Heart left ventricle (tissue), 13 donors: ENCODE results near the gene GTF3C1.

Source experiments
- CTCF ChIP-seq, 12 donors: fragments of 200-600 bp; sonication (generic) in 4 of 12; IDR thresholded peaks; one replicate each; pipeline versions ENCODE4 v1.5.0 to v1.8.0; 2018 to 2022; ENCODE audit warnings: antibody characterized with exemption in 12 of 12, mild to moderate bottlenecking in 5 of 12
- POLR2A ChIP-seq, 2 donors: fragments of 450-650 bp; IDR thresholded peaks; one replicate each; pipeline ENCODE4 v1.6.1; 2017; ENCODE audit warnings: antibody characterized with exemption in 2 of 2, mild to moderate bottlenecking in 2 of 2, moderate library complexity in 2 of 2
- donor health status: ischemic (EF 13 %, LVEDD 7.1; RV severe dilation, severe dysfunction).
- donor health status: DM: no; HTN: yes; CAD: no.
- donor health status: DM: no; HTN: no; CAD: no.
- donor health status: ischemic (EF 25% LVEDD 6.9; RV normal size, moderate dysfunction).
- donor health status: ischemic (EF 25% LVEDD 5.7; RV mildly dilated, moderate dysfunction).
- donor health status: ischemic (EF 35%, LVEDD 5.7; RV mildly dilated, moderate dysfunction).
- donor health status: nonischemic (EF 11% LVEDD 7.7; RV severe dilation, severe dysfunction).
- donor health status: DM: yes; HTN: yes; CAD: no.
- donor health status: PGD.
- donor health status: ischemic (EF 29% LVEDD 5.4; RV normal size, mild dysfunction).
- donor health status: nonischemic (EF 23%, LVEDD 6.1; RV moderate dilation, normal function).

DNA sequence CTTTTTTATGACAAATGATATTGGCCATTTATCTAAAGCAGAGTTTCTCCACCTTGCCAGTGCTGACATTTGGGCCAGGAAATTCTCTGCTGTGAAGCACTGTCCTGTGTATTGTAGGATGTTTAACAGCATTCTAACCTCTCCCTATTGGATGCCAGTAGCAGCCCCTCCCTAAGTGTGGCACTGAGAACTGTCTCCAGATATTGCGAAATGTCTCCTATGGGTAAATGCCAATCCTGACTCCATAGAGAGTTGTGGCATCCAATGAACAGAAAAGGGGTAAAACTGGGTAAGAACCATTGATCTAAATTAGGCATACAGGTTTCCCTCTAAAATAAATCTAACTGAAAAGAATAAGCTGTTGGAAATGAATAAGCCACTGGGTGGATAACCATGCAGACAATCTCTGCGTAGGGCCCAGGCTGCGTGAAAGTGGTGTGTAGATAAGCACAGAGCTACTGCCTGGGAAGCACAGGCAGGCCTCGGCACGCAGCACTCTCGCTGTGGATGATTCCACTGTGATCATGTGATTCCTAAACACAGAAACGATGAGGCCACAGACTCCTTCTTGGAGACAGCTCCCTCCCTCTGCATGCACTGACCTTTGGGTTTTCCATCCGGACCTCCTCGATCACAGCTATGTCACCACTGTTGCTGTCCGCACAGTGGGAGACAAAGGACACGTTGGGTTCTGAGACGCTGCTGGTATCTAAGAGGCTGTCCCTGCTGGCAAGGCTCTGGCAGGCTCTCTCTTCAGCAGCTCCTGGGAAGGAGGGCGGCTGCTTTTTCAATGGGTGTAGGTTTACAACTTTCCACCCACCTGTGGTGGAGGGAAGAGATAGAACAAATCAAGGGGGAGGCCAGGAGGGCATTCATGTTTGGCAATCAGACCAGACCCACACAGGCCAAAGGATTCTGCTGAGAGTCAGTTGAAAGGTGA is 44.1 kb downstream of the GTF3C1 start:
- TF ChIP-seq POLR2A (IDR thresholded peaks at IDR 0.05), result no peak
- no peak for TF ChIP-seq CTCF (IDR thresholded peaks at IDR 0.05)
